ENCODE results near the gene MYADML2. TPM values are rescaled to one million over a fixed set of nuclear protein-coding genes. Genes with fewer than 3 reads are reported as not detected.

Gene MYADML2
- total RNA-seq, 2 experiments from 2014 or later, result not detected

DNA sequence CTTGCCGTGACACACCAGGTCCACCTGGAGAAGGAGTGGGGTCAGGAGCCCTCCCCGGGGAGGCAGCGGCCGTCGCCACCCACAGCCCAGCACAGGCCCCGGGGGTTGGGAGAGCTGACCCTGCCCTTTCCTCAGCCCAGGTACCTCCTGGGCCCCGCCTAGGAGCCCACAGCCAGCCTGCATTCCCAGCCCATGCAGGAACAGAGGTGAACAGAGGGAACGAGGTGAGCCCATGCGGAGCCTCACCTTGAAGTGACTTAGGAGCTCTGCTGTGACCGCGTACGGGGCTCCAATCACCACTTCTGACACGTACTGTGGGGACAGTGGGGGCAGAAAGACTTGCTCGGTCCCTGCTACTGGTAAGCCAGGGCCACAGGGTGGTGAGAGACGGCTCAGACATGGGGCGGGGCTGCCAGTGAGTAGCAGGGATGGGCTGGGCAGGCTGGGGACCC lies 41.6 kb downstream of the MYADML2 start:
- peaks cover 22% of the 10 kb centered on the region for H3K36me3 ChIP-seq (ENCODE audit: insufficient read depth, low read length)
- H3K9me3 ChIP-seq (ENCODE audit: control insufficient read depth in 1 of 2, insufficient read depth in 1 of 2, low read length in 2 of 2), result peaks cover 0 to 5% of the 10 kb centered on the region in 2 experiments
- H3K27ac ChIP-seq (ENCODE audit: low read depth in 1 of 2, low read length in 2 of 2), result no peak overlapping the region
- Mint-ChIP-seq H3K27me3 (peaks cover 8% of the 10 kb centered on the region), H3K27ac (no peak overlapping the region), H3K9me3 (no peaks in the 10 kb centered on the region), H3K36me3 (ENCODE audit: low read depth) (peaks cover 18% of the 10 kb centered on the region), H3K4me1 (ENCODE audit: low read depth) (peaks cover 9% of the 10 kb centered on the region), H3K4me3 (no peak overlapping the region)
- no peak for ATAC-seq (ENCODE audit: poor library complexity)
- ChIA-PET POLR2A (no interaction called here), CTCF (no interaction called here)
- no peak for DNase-seq
- no peak overlapping the region for H3K4me3 ChIP-seq (ENCODE audit: low read length)
- H3K4me1 ChIP-seq (ENCODE audit: insufficient read depth, low read length), result peaks cover 26% of the 10 kb centered on the region
- TF ChIP-seq, protein P1, sequence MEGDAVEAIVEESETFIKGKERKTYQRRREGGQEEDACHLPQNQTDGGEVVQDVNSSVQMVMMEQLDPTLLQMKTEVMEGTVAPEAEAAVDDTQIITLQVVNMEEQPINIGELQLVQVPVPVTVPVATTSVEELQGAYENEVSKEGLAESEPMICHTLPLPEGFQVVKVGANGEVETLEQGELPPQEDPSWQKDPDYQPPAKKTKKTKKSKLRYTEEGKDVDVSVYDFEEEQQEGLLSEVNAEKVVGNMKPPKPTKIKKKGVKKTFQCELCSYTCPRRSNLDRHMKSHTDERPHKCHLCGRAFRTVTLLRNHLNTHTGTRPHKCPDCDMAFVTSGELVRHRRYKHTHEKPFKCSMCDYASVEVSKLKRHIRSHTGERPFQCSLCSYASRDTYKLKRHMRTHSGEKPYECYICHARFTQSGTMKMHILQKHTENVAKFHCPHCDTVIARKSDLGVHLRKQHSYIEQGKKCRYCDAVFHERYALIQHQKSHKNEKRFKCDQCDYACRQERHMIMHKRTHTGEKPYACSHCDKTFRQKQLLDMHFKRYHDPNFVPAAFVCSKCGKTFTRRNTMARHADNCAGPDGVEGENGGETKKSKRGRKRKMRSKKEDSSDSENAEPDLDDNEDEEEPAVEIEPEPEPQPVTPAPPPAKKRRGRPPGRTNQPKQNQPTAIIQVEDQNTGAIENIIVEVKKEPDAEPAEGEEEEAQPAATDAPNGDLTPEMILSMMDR (IDR thresholded peaks at IDR 0.05), result no peak
- intact Hi-C loops (cut with DNase I, micrococcal nuclease), result no loop called here
- H3K27me3 ChIP-seq (ENCODE audit: control insufficient read depth in 1 of 2, insufficient read depth in 2 of 2, low read length in 2 of 2), result peaks cover 7 to 11% of the 10 kb centered on the region in 2 experiments

DNA sequence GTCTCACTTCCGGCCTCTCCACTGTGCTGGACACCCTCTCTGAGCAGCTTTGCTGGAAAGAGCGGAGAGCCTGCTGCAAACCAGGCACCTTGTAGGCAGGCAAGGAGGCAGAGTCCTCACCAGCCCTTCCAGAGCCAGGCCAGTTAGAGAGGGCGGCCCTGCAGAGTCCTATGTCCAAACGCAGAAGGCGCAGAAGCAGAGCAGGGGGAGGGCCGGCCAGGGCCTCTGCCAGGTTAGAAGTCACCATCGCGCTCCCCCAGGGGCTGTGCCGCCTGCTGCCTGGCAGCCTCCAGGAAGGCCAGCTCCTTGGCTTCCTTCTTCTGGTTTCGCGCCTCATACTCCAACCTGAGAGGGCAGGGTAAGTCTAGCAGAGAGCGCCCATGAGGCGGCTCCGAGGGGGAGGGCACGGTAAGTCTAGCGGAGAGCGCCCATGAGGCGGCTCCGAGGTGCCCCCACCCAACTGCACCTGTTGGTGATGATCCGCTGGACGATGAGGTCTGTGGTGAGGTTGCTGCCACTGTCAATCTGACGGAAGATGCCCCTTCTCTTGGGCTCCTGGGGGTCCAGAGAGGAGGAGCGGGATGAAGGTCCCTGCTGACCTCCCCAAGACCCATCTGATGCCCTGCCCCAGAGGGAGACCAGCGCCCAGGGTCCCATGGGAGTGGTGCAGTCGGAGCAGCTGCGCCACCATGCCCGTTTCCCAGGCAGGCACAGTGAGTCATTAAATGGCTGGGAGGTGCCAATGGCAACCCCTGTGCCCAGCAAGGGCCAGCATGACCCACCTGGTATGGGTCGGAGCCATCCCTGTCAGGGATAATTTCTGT lies 42.2 kb downstream of the MYADML2 start:
- H3K9me3 ChIP-seq (ENCODE audit: control insufficient read depth in 1 of 2, insufficient read depth in 1 of 2, low read length in 2 of 2), result peaks cover 0 to 5% of the 10 kb centered on the region in 2 experiments
- no peak overlapping the region for H3K4me3 ChIP-seq (ENCODE audit: low read length)
- peaks cover 25% of the 10 kb centered on the region for H3K36me3 Mint-ChIP-seq (ENCODE audit: low read depth)
- no peak overlapping the region for H3K4me3 Mint-ChIP-seq
- H3K4me1 ChIP-seq (ENCODE audit: insufficient read depth, low read length), result peaks cover 19% of the 10 kb centered on the region
- no peak overlapping the region for H3K27ac Mint-ChIP-seq
- intact Hi-C loops (cut with DNase I, micrococcal nuclease), result no loop called here
- TF ChIP-seq, protein P1 (IDR thresholded peaks at IDR 0.05), result no peak
- ChIA-PET CTCF (no interaction called here), POLR2A (interaction anchor here (1.1 kb wide), 1 partner anchor 34 kb away, joined by 3 read pairs; the partner anchor contains the start of gene ARHGDIA)
- H3K36me3 ChIP-seq (ENCODE audit: insufficient read depth, low read length), result peaks cover 26% of the 10 kb centered on the region
- H3K9me3 Mint-ChIP-seq, result no peaks in the 10 kb centered on the region
- peaks cover 13% of the 10 kb centered on the region for H3K27me3 Mint-ChIP-seq
- peaks cover 7 to 11% of the 10 kb centered on the region in 2 experiments for H3K27me3 ChIP-seq (ENCODE audit: control insufficient read depth in 1 of 2, insufficient read depth in 2 of 2, low read length in 2 of 2)
- H3K27ac ChIP-seq (ENCODE audit: low read depth in 1 of 2, low read length in 2 of 2), result no peak overlapping the region
- ATAC-seq (ENCODE audit: poor library complexity) (no peak), DNase-seq (no peak)
- peaks cover 8% of the 10 kb centered on the region for H3K4me1 Mint-ChIP-seq (ENCODE audit: low read depth)

DNA sequence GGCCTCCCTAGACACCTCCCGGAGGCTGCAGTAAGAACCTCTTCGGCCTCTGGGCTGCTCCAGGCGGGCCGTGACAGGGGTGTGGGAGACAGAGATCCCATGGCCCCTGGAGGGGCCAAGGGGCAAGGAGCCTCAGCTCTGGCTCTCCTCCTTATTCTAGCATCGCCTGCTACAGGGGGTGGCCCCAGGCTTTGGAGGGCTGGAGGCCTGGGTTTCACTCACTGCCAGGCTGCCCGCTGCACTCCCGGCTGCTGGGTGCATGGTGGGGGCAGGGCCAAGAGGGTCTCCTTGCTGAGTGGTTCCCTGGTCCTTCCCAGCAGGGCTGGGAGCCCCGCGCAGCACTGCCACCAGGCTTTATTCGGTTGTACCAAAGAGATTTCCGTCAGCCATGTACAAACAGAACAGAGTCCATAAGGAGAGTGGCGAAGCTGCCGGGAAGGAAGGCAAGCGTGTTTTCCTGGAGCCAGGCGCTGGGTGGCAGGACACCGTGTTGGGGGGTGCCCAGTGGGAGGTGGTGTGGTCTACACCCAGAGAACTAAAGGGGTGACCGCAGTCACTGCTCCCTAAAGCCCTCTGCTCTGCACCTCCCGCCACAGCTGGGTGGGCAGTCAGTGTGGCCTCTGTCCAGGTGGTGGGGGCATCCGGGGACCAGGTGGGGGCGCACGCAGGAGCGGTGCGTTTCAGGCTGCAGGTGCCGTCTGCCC lies 43.0 kb downstream of the MYADML2 start:
- Mint-ChIP-seq H3K4me3 (no peak overlapping the region), H3K27ac (no peak overlapping the region), H3K36me3 (ENCODE audit: low read depth) (peaks cover 27% of the 10 kb centered on the region), H3K4me1 (ENCODE audit: low read depth) (peaks cover 8% of the 10 kb centered on the region), H3K27me3 (peaks cover 13% of the 10 kb centered on the region), H3K9me3 (no peaks in the 10 kb centered on the region)
- H3K9me3 ChIP-seq (ENCODE audit: control insufficient read depth in 1 of 2, insufficient read depth in 1 of 2, low read length in 2 of 2), result peaks cover 0 to 5% of the 10 kb centered on the region in 2 experiments
- TF ChIP-seq, protein P1 (IDR thresholded peaks at IDR 0.05), result no peak
- ATAC-seq (ENCODE audit: poor library complexity), result no peak
- H3K27ac ChIP-seq (ENCODE audit: low read depth in 1 of 2, low read length in 2 of 2), result no peak overlapping the region
- H3K36me3 ChIP-seq (ENCODE audit: insufficient read depth, low read length), result peaks cover 26% of the 10 kb centered on the region
- peaks cover 14% of the 10 kb centered on the region for H3K4me1 ChIP-seq (ENCODE audit: insufficient read depth, low read length)
- H3K4me3 ChIP-seq (ENCODE audit: low read length), result no peak overlapping the region
- H3K27me3 ChIP-seq (ENCODE audit: control insufficient read depth in 1 of 2, insufficient read depth in 2 of 2, low read length in 2 of 2), result peaks cover 7 to 11% of the 10 kb centered on the region in 2 experiments
- intact Hi-C loops (cut with DNase I, micrococcal nuclease), result no loop called here
- POLR2A ChIA-PET, result interaction anchor here (1.1 kb wide), 1 partner anchor 33 kb away, joined by 3 read pairs; the partner anchor contains the start of gene ARHGDIA
- DNase-seq, result no peak
- CTCF ChIA-PET, result no interaction called here

Measured in CD4-positive, alpha-beta T cell (primary cell).